OCI-LY1 (cell line): Measurements from ENCODE around the gene PPP2R3B.
A peak's percentile ranks its signal among the peaks of the same experiment; 100 is the strongest.
"Not testable (repeated sequence)": the region's sequence is repeated elsewhere in the genome, so short reads cannot be mapped to it uniquely, and the experiment has no call there.

Experiments
- H2AFZ ChIP-seq: fragments of 200-600 bp; sonication (generic), shearing (Covaris generic); 2 replicates; pipeline ENCODE4 v1.6.0; 2014; ENCODE audit warnings: antibody characterized with exemption, mild to moderate bottlenecking, low read length
- H3F3A ChIP-seq: fragments of 200-600 bp; sonication (generic), shearing (Covaris generic); 2 replicates; pipeline ENCODE4 v1.6.0; 2014; ENCODE audit warnings: mild to moderate bottlenecking, antibody characterized with exemption, low read length, moderate library complexity; ENCODE audit not compliant: insufficient read depth
- H3K27ac ChIP-seq: fragments of 200-600 bp; sonication (generic); 2 replicates; pipeline ENCODE4 v1.5.1; 2014; ENCODE audit warnings: low read length, mixed run types, mild to moderate bottlenecking, low read depth; ENCODE audit not compliant: poor library complexity, severe bottlenecking
- H3K27me3 ChIP-seq: fragments of 200-600 bp; sonication (generic); 2 replicates; pipeline ENCODE4 v1.6.0; 2014; ENCODE audit warnings: antibody characterized with exemption, mild to moderate bottlenecking, low read length, moderate library complexity; ENCODE audit not compliant: insufficient read depth
- H3K36me3 ChIP-seq: fragments of 200-600 bp; sonication (generic); 2 replicates; pipeline ENCODE4 v1.6.1; 2014; ENCODE audit warnings: mild to moderate bottlenecking, antibody characterized with exemption, low read length, moderate library complexity, mixed read lengths; ENCODE audit not compliant: insufficient read depth
- H3K4me1 ChIP-seq: fragments of 200-600 bp; sonication (generic); 2 replicates; pipeline ENCODE4 v1.5.1; 2014; ENCODE audit warnings: mild to moderate bottlenecking, low read length, moderate library complexity; ENCODE audit not compliant: insufficient read depth, severe bottlenecking
- H3K4me2 ChIP-seq: fragments of 200-600 bp; sonication (generic), shearing (Covaris generic); 2 replicates; pipeline ENCODE4 v1.6.1; 2014; ENCODE audit warnings: low read length
- H3K4me3 ChIP-seq: fragments of 200-600 bp; sonication (generic); 2 replicates; pipeline ENCODE4 v1.5.1; 2014; ENCODE audit warnings: low read length, low read depth, mild to moderate bottlenecking, mixed read lengths; ENCODE audit not compliant: poor library complexity, severe bottlenecking
- H3K79me2 ChIP-seq: fragments of 200-600 bp; shearing (Covaris generic); 2 replicates; pipeline ENCODE4 v1.6.1; 2016; ENCODE audit warnings: mixed run types, low read length, mixed read lengths; ENCODE audit not compliant: insufficient read depth
- H3K9ac ChIP-seq: fragments of 200-600 bp; sonication (generic), shearing (Covaris generic); 2 replicates; pipeline ENCODE4 v1.6.1; 2014; ENCODE audit warnings: mild to moderate bottlenecking, low read length, mixed read lengths
- H3K9me2 ChIP-seq: fragments of 200-600 bp; sonication (generic), shearing (Covaris generic); 2 replicates; pipeline ENCODE4 v1.6.1; 2014; ENCODE audit warnings: low read depth, mild to moderate bottlenecking, low read length, mixed read lengths
- H3K9me3 ChIP-seq: fragments of 200-600 bp; shearing (Covaris generic); 2 replicates; pipeline ENCODE4 v1.6.1; 2014; ENCODE audit warnings: low read length, mixed read lengths
- H4K20me1 ChIP-seq: fragments of 200-600 bp; sonication (generic), shearing (Covaris generic); 2 replicates; pipeline ENCODE4 v1.6.0; 2016; ENCODE audit warnings: mild to moderate bottlenecking, low read length; ENCODE audit not compliant: insufficient read depth
- CTCF ChIP-seq: fragments of 200-600 bp; sonication (generic), shearing (Covaris generic); IDR thresholded peaks from 2 replicates; pipeline ENCODE4 v1.5.1; 2017; ENCODE audit warnings: mild to moderate bottlenecking, antibody characterized with exemption, low read length, moderate library complexity, mixed read lengths
- EZH2 ChIP-seq: fragments of 200-600 bp; sonication (generic), shearing (Covaris generic); IDR thresholded peaks from 2 replicates; pipeline ENCODE4 v1.8.0; 2017; ENCODE audit warnings: borderline replicate concordance, mixed run types, mild to moderate bottlenecking, antibody characterized with exemption, low read length, moderate library complexity, mixed read lengths

Gene PPP2R3B

GRCh38 chrX:329291-329910, 57.3 kb downstream of the PPP2R3B start:
- Histone ChIP-seq H3K9ac (no peak overlapping the region), H3K79me2 (no peaks in the 10 kb centered on the region), H3K4me1 (peaks cover 4% of the 10 kb centered on the region), H3K4me2 (no peak overlapping the region), H3K4me3 (no peak overlapping the region), H3K27ac (no peak overlapping the region), H3F3A (no peaks in the 10 kb centered on the region), H3K9me2 (no peaks in the 10 kb centered on the region), H3K27me3 (no peaks in the 10 kb centered on the region), H3K36me3 (peaks cover 20% of the 10 kb centered on the region), H4K20me1 (no peaks in the 10 kb centered on the region), H2AFZ (no peak overlapping the region), H3K9me3 (no peaks in the 10 kb centered on the region)
- TF ChIP-seq CTCF (no peak), EZH2 (no peak)

- H3K27me3 ChIP-seq: no peaks in the 10 kb centered on the region
- H3K79me2 ChIP-seq: no peaks in the 10 kb centered on the region
- H3K27ac ChIP-seq: no peak overlapping the region
- no peak overlapping the region for H3K9ac ChIP-seq
- H3K4me2 ChIP-seq: no peak overlapping the region
- H4K20me1 ChIP-seq: no peaks in the 10 kb centered on the region
- H2AFZ ChIP-seq: no peak overlapping the region
- TF ChIP-seq EZH2 (no peak), CTCF (no peak)
- H3K4me3 ChIP-seq: no peak overlapping the region
- H3K9me2 ChIP-seq: no peaks in the 10 kb centered on the region
- peaks cover 5% of the 10 kb centered on the region; the same call in 1 of the 2 replicates for H3F3A ChIP-seq
- peaks cover 4% of the 10 kb centered on the region for H3K4me1 ChIP-seq
- H3K36me3 ChIP-seq: peaks cover 3% of the 10 kb centered on the region
- H3K9me3 ChIP-seq: no peaks in the 10 kb centered on the region
Measured at GRCh38 chrX:327660-328126, 59.0 kb downstream of the PPP2R3B start.

GRCh38 chrX:324664-325063, 62.0 kb downstream of the PPP2R3B start:
- not testable (repeated sequence) for H4K20me1 ChIP-seq, H3K79me2 ChIP-seq, H3K9me3 ChIP-seq, H2AFZ ChIP-seq, H3K4me3 ChIP-seq, H3K9ac ChIP-seq, H3K36me3 ChIP-seq, H3K4me2 ChIP-seq, H3K9me2 ChIP-seq, H3F3A ChIP-seq, H3K27ac ChIP-seq, H3K27me3 ChIP-seq
- H3K4me1 ChIP-seq: peaks cover 12% of the 10 kb centered on the region
- TF ChIP-seq CTCF: peak; percentile 10; the same call in 1 of the 2 replicates
